ENCODE results near the gene SENP8.

DNA sequence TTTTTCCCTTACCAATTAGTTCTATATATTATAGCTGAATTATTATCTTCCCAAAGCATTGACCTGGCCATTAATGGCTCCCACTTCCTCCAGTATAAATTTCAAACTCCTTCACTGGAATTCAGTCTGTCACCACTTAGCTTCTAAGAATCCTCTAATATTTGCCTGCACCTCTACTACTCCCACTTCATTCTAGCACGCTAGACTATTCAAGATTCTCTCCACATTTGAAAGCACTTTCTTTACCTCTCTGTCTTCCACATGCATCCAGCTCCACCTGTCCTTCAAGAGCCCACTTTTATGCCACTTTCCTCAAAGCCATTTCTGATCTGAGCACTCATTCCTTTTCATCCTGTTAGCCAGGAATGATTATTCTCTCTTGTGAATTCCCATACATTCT lies 15.0 kb downstream of the SENP8 start:
- TF ChIP-seq, protein P1, sequence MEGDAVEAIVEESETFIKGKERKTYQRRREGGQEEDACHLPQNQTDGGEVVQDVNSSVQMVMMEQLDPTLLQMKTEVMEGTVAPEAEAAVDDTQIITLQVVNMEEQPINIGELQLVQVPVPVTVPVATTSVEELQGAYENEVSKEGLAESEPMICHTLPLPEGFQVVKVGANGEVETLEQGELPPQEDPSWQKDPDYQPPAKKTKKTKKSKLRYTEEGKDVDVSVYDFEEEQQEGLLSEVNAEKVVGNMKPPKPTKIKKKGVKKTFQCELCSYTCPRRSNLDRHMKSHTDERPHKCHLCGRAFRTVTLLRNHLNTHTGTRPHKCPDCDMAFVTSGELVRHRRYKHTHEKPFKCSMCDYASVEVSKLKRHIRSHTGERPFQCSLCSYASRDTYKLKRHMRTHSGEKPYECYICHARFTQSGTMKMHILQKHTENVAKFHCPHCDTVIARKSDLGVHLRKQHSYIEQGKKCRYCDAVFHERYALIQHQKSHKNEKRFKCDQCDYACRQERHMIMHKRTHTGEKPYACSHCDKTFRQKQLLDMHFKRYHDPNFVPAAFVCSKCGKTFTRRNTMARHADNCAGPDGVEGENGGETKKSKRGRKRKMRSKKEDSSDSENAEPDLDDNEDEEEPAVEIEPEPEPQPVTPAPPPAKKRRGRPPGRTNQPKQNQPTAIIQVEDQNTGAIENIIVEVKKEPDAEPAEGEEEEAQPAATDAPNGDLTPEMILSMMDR (IDR thresholded peaks at IDR 0.05; ENCODE audit: low read depth, low read length): no peak
- TF ChIP-seq EZH2phosphoT487 (IDR thresholded peaks at IDR 0.05; ENCODE audit: low read depth): no peak
